Panc1 (cell line): ENCODE data around the gene PRMT5.

ENCODE experiments used
- CTCF ChIP-seq: fragments of 450-650 bp; IDR thresholded peaks from 2 replicates; pipeline ENCODE4 v1.5.1; 2017; ENCODE audit warnings: mild to moderate bottlenecking
- POLR2AphosphoS5 ChIP-seq: IDR thresholded peaks from 2 replicates; pipeline ENCODE4 v1.6.1; 2012; ENCODE audit warnings: mild to moderate bottlenecking, low read depth, low read length, moderate library complexity
- SIN3A ChIP-seq: IDR thresholded peaks from 2 replicates; pipeline ENCODE4 v1.6.1; 2012; ENCODE audit warnings: low read depth, mild to moderate bottlenecking, low read length, moderate library complexity, borderline replicate concordance; ENCODE audit not compliant: insufficient read depth

GRCh38 chr14:22962061-22962676, 33.0 kb upstream of the PRMT5 start:
- no peak for TF ChIP-seq CTCF
- no peak for TF ChIP-seq POLR2AphosphoS5
- no peak for TF ChIP-seq SIN3A
